Upper lobe of left lung (tissue), 6 donors: Measurements from ENCODE around the gene TRHDE. TPM values are rescaled to one million over a fixed set of nuclear protein-coding genes. Genes with fewer than 3 reads are reported as not detected.

ENCODE experiments used
- ATAC-seq, 2 donors: fragments of 200-7000 bp; cut with Tn5 transposase; one replicate each; pipeline ENCODE4 v1.9.1; 2022; ENCODE audit warnings: mild to moderate bottlenecking in 2 of 2, moderate library complexity in 2 of 2; ENCODE audit not compliant: low FRiP score in 2 of 2
- DNase-seq, 2 donors: peaks; one replicate each; pipeline ENCODE4 v3.0.0-alpha.2; 2019 to 2020
- H3K27ac ChIP-seq, 4 donors: fragments of 200-600 bp; sonication (generic); one replicate each; pipeline ENCODE4 v1.5.1; 2016 to 2019
- H3K27me3 ChIP-seq, 4 donors: fragments of 200-600 bp; sonication (generic); one replicate each; pipeline ENCODE4 v1.5.1; 2017 to 2019
- H3K36me3 ChIP-seq, 4 donors: fragments of 200-600 bp; sonication (generic); one replicate each; pipeline ENCODE4 v1.5.1; 2016 to 2019
- H3K4me1 ChIP-seq, 4 donors: fragments of 200-600 bp; sonication (generic); one replicate each; pipeline ENCODE4 v1.5.1; 2018 to 2019
- H3K4me3 ChIP-seq, 4 donors: fragments of 200-600 bp; sonication (generic); one replicate each; pipeline ENCODE4 v1.5.1; 2017 to 2019; ENCODE audit warnings: mild to moderate bottlenecking in 2 of 4, moderate library complexity in 1 of 4
- H3K9me3 ChIP-seq, 4 donors: fragments of 200-600 bp; sonication (generic); one replicate each; pipeline ENCODE4 v1.5.1; 2018 to 2019
- CTCF ChIP-seq, 6 experiments: fragments of 450-650 bp in 4 of 6; fragments of 200-600 bp in 2 of 6; sonication (generic) in 2 of 6; IDR thresholded peaks; one replicate each; pipeline ENCODE4 v1.5.1; 2016 to 2019; ENCODE audit warnings: antibody characterized with exemption in 6 of 6
- EP300 ChIP-seq, 4 donors: sonication (generic); formaldehyde crosslinking; IDR thresholded peaks; one replicate each; pipeline ENCODE4 v1.5.1; 2017; ENCODE audit warnings: antibody characterized with exemption in 4 of 4, control low read depth in 2 of 4
- POLR2A ChIP-seq, 4 donors: fragments of 450-650 bp; IDR thresholded peaks; one replicate each; pipeline ENCODE4 v1.5.1; 2016 to 2017; ENCODE audit warnings: antibody characterized with exemption in 4 of 4, mild to moderate bottlenecking in 2 of 4
- POLR2AphosphoS5 ChIP-seq, 2 donors: sonication (generic); formaldehyde crosslinking; IDR thresholded peaks; one replicate each; pipeline ENCODE4 v1.5.1; 2017; ENCODE audit warnings: antibody characterized with exemption in 2 of 2
- WGBS, 2 donors: methylation state at CpG; one replicate each; pipeline ENCODE4 v1.1.5; 2017 to 2018; 5-methylcytosine and 5-hydroxymethylcytosine counted together
- total RNA-seq, 6 donors: library from RNA; depleted of rRNA in 4 of 6; stranded (reverse); fragments of >200 nt in 4 of 6; gene quantifications; one replicate each; pipeline versions ENCODE4 v1.1.0 to v1.2.1, GENCODE V29; 2016 to 2021
- donor health status: DM: no; HTN: no; CAD: no; lungs with moderate emphysema.
- donor health status: DM: no; HTN: yes; CAD: no; lungs with severe emphysema.

Gene TRHDE
- total RNA-seq, 6 donors from 2014 or later, result 2.9 to 21.0 (median 14.3) TPM

GRCh38 chr12:72602581-72602980 is 330.4 kb downstream of the TRHDE start:
- H3K27me3 ChIP-seq, result no peaks in the 10 kb centered on the region
- ATAC-seq (no peak), DNase-seq (no peak)
- peaks cover 0 to 7% (median 0%) of the 10 kb centered on the region in 4 donors for H3K9me3 ChIP-seq
- no peak overlapping the region for H3K4me3 ChIP-seq
- no peaks in the 10 kb centered on the region for H3K36me3 ChIP-seq
- TF ChIP-seq CTCF (IDR thresholded peaks at IDR 0.05) (no peak), EP300 (IDR thresholded peaks at IDR 0.05) (no peak), POLR2AphosphoS5 (IDR thresholded peaks at IDR 0.05) (no peak), POLR2A (IDR thresholded peaks at IDR 0.05) (no peak)
- no peak overlapping the region for H3K27ac ChIP-seq
- no peaks in the 10 kb centered on the region for H3K4me1 ChIP-seq

GRCh38 chr12:72605975-72606374 is 333.8 kb downstream of the TRHDE start:
- no peaks in the 10 kb centered on the region for H3K27me3 ChIP-seq
- H3K36me3 ChIP-seq, result no peaks in the 10 kb centered on the region
- 29 to 72% methylated on average over 2 of the region's 2 CpGs for WGBS, 2 donors
- DNase-seq (no peak), ATAC-seq (no peak)
- H3K4me1 ChIP-seq, result no peaks in the 10 kb centered on the region
- no peak overlapping the region for H3K27ac ChIP-seq
- peaks cover 0 to under 1% (median 0%) of the 10 kb centered on the region in 4 donors for H3K9me3 ChIP-seq
- TF ChIP-seq POLR2A (IDR thresholded peaks at IDR 0.05), result no peak
- no peak for TF ChIP-seq POLR2AphosphoS5 (IDR thresholded peaks at IDR 0.05)
- TF ChIP-seq CTCF (IDR thresholded peaks at IDR 0.05), result no peak
- no peak for TF ChIP-seq EP300 (IDR thresholded peaks at IDR 0.05)
- H3K4me3 ChIP-seq, result no peak overlapping the region

GRCh38 chr12:72610342-72610741 is 338.2 kb downstream of the TRHDE start:
- no peak overlapping the region for H3K4me3 ChIP-seq
- no peak for DNase-seq
- no peaks in the 10 kb centered on the region for H3K27me3 ChIP-seq
- no peak for ATAC-seq
- WGBS, 2 donors, result 58 to 76% methylated on average over 10 of the region's 10 CpGs
- no peaks in the 10 kb centered on the region for H3K9me3 ChIP-seq
- no peak for TF ChIP-seq CTCF (IDR thresholded peaks at IDR 0.05)
- H3K36me3 ChIP-seq, result no peaks in the 10 kb centered on the region
- no peaks in the 10 kb centered on the region for H3K4me1 ChIP-seq
- H3K27ac ChIP-seq, result no peak overlapping the region

GRCh38 chr12:72610854-72611358 is 338.7 kb downstream of the TRHDE start:
- Histone ChIP-seq H3K36me3 (no peaks in the 10 kb centered on the region), H3K4me1 (no peaks in the 10 kb centered on the region)
- WGBS, 2 donors, result 64 to 67% methylated on average over 1 of the region's 1 CpG

More at GRCh38 chr12:72610854-72611358, 338.7 kb downstream of the TRHDE start:
- no peaks in the 10 kb centered on the region for H3K9me3 ChIP-seq
- H3K27ac ChIP-seq, result no peak overlapping the region
- ATAC-seq, result no peak
- no peaks in the 10 kb centered on the region for H3K27me3 ChIP-seq
- no peak for DNase-seq
- no peak overlapping the region for H3K4me3 ChIP-seq
- TF ChIP-seq POLR2A (IDR thresholded peaks at IDR 0.05) (no peak), CTCF (IDR thresholded peaks at IDR 0.05) (no peak), EP300 (IDR thresholded peaks at IDR 0.05) (no peak), POLR2AphosphoS5 (IDR thresholded peaks at IDR 0.05) (no peak)
